Stimulated activated CD4-positive, alpha-beta T cell treated with anti-CD3 and anti-CD28 coated beads, TNF-alpha, amount 100 ng/mL, for 1 hour (primary cell): ENCODE measurements around the gene GRM8.

ENCODE experiments used
- DNase-seq, 3 donors: peaks; one replicate each; pipeline ENCODE4 v3.0.0-alpha.2; 2020; ENCODE audit warnings: low read depth in 3 of 3, low spot score in 1 of 3

GRM8 gene

DNA sequence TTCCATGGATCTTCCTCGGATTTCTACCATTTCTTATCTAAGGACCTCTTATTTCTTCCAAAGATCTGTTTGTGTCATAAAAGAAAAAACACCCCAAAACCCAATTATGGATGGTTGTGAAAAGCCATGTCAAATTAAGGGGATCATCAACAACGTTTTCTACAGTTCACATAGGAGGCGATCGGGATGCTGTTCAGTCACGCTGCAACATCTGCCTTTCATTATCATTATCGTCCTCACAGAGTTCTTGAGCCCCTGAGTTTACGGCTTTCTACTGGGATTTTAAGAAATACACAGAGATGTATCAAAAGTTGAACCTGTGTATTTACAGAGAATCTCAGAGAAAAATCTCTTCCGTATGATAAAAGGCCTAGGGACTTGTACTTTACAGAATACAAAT is 101.4 kb downstream of the GRM8 start:
- DNase-seq, result no peak

DNA sequence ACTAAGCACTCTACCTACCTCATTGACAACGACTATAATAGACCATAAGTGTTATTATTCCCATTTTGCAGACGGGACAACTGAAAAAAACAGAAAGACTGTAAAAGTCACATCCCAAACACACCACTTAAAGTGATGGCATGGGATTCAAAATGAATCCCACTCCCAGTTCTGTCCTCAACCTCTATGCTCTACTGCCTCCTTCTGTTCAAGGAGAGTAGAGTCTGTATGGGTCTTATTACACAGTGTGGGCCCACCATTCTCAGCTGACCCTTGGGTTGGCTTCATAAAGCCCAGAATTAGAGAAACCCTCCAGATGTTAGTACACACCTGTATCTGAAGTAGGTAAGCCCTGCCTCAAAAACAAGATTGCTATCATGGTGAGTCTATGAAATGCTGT is 102.2 kb downstream of the GRM8 start:
- DNase-seq, result no peak

DNA sequence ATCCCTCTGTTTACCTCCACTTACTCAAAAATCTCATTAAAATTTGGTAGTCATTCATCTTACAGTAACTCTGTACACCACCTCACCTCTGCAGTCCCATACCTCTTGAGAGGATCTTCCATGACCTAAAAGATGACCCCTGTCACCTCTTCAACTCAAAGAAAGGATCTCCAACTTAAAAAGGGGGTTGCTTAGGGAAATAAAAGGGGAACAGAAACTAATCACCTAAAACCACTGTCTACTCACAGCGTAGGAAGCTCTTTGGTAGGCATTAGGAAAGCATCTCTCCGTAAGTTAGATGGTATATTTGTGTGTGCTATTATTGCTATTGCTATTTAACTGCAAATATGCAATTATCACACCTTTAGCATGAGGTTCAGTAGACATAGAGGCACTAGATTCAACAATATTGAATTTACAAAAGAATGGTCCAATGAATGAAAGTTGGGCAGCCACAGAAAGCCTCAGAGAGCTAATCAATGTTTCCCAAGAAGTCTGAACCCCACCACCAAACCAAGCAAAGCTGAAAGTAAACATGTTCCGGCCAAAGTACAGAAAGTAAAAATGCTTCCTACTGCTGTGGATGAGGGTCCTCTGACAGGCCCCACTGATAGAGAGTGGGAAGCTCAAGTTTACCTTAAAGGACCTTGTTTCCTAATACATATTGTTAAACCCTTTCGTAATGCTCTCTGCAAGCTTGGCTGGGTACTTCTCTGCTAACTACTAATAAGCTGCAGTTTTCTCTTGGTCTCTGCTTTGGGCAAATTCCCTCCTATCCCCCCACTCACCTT is 105.8 kb downstream of the GRM8 start:
- no peak for DNase-seq

DNA sequence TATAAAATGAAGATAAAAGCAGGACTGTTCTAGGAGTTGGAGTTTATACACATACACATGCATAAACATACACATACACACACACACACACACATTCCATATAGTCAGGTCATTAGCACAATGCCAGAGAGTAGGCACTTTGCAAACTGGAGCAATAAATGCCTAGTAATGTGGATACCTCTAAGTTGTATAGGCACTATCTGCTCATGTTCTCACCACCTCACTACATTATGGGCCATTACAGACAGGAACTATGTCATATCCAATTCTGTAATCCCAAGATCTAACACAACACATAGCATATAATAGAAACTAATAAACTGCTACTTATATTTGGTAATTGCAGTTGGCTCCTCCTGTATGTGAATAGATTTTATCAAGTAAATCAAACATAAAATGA is 115.6 kb downstream of the GRM8 start:
- DNase-seq, result no peak

DNA sequence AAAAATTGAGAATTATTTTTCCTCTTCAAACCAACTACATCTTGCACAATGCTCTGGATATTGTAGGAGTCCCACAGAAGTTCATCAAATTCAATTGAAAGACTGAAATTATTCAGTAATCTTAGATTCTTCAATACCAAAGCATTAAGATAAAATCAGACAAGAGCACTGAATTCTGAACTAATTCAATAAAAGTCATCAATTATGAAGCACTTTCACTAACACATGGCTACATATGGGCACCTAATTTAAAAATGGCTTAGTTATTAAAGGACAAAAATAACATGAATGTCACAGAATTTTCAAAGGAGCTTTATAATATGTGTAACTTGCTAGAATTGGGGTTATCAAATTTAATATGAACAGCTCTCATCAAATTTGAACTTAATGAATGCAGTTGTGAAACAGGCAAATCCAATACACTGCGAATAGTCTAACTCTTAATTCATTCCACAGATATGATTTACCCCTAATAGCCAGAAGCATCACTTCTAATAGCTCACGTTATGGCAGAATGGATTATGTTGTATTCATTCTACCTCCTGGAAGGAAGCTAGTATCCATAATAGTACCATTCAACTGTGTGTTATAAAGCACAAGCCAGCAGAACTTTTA is 116.8 kb downstream of the GRM8 start:
- no peak for DNase-seq

DNA sequence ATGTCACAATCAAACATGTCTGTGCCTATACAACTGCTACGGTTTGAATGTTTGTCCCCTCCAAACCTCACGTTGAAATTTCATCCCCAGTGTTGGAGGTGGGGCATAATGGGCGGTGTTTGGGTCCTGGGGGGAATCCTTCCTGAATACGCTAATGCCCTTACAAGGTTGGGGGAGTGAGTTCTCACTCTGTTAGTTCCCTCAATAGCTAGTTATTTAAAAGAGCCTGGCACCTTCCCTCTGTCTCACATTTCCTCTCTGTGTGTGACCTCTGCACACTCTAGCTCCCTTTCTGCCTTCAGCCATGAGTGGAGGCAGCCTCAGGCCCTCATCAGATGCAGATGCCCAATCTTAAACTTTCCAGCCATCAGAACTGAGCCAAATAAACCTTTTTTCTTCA is 129.5 kb downstream of the GRM8 start:
- DNase-seq, result no peak

DNA sequence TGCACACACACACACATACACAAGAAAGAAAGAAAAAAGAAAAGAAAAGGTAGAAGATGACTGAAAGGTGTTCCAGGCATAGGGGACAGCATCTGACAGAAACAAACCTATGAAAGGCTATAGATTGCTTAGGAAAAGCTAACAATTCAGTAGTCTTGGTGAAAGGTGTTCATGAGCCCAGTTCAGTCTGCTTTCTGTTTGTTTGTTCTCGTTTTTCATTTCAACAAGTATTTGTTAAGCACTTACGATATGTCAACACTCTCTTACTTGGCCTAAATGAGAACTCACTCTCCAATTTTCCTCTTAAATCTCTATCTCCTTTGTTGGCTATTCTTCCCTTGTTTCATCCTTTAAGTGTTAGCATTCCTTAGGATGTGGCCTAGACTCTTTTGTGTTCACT is 133.2 kb downstream of the GRM8 start:
- DNase-seq, result no peak

DNA sequence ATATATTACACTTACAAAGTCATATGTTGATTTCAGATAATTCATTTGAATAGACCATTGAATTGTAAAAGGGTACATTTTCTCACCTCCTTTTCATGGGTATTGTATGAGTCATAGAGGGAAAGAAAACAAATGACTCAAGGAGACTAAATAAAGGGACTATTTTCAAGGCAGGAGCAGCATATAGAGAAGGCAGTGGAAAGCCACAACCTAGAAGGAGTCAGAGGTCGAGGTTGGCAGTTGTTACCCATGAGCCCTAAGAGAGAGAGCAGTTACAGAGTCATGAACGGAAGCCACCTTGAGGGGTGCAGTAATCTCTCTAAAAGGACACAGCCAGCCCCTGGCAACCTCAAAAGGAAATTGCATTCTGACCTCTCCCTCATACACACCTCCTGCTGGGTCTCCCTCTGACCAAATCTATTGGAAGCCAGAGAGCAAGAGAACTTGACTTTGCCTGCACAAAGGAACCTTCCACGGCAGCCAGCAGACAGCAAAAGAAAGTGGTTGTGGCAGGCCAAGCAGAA is 137.9 kb downstream of the GRM8 start:
- DNase-seq, result no peak

DNA sequence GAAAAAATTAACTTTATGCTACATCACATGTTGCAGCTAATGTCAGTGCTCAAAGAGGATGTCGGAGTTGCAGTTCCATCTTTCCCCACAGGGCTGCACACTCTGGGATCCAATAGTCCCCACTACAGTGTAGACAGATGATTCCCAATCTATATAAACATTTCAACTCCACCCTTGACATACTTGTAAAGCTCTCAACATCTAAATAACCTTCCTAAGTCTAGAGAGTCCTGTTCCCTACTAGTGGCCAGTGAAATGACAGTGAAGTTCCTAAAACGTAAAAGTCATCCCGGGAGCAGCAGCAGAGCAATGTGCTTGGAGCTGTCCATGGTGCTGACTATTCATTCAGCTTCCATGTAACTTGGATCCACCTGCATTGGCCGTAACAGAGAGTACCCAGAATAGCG is 145.1 kb downstream of the GRM8 start:
- DNase-seq, result no peak

DNA sequence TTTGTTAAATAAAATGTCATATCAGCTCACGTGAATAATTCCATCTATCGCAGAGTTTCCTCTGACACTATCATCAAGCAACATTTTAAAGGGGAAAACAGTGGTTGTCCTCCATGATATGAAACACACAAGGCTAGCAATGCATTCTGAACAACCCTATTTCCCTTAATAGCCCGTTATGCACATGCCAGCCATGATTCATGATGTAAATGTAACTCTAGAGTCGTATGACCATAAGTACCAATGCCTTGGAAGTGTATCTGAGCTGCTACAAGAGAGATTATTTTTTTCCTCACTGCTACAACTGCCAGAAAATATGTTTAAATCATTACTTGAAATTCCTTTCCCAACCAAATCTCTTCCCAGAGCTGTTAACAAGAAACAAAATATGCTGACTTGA is 159.4 kb downstream of the GRM8 start:
- DNase-seq, result no peak

DNA sequence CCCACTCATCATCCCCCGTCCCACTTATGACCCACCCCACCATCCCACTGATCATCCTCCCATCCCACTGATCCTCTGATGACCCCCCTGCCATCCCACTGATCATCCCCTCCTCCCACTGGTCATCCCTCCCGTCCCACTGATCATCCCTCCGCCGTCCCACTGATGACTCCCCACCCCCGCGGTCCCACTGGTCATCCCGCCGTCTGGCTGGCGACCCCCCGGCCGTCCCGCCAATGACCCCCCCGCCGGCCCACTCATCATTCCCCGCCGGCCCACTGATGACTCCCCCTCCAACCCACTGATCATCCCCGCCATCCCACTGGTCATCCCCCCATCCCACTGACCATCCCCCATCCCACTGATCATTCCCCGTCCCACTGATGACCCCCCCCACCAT is 161.1 kb downstream of the GRM8 start:
- DNase-seq, result no peak

DNA sequence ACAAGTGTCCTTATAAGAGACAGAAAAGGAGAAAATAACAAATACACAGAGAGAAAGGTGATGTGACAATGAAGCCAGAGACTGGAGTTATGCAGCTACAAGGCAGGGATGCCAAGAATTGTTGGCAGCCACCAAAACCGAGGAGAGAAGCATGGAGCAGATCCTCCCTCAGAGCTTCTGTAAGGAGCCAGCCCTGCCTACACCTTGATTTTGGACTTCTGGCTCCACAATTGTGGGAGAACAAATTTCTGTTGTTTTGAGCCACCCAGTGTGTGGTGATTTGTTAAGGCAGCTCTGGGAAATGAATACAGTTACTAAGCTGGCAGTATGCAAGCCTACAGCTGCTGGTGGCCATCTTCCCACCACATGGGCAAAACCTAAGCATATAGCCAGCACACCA is 163.6 kb downstream of the GRM8 start:
- DNase-seq, result no peak

DNA sequence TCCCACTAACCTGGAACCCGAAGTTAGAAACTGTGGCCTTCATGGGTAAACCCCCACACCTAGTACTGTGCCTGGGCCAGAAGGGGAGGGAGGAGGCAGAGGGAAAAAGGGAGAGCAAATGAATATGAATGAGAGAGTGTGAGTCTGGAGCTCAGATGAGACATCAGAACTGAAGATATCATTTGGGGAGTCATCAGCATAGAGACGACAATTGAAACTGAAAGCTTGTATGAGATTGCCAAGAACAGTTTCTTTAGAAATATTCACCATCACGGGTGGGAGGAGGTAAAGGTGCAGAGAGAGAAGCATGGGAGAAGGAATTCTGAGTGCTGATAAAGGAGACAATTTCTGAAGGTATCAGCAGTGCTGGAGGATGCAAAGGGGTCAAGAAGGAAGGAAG is 171.2 kb downstream of the GRM8 start:
- DNase-seq, result no peak

DNA sequence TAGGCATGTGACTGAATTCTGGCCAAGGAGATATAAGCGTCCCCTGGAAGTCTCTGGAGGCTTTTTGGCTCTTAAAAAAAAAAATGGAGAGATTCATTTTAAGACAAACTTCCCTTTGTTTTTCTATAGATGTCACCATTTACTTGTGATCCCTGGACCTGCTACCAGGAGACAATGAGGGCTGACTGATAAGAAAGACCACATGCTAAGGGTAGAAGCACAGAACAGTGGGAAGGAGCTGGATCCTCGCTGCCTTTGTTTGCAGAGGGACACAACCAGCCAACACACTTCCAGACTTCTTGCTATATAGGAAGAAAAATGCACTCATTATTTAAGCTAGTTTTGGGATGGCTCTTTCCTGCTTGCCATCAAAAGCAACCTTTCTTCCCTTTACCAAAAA is 172.2 kb downstream of the GRM8 start:
- no peak for DNase-seq

DNA sequence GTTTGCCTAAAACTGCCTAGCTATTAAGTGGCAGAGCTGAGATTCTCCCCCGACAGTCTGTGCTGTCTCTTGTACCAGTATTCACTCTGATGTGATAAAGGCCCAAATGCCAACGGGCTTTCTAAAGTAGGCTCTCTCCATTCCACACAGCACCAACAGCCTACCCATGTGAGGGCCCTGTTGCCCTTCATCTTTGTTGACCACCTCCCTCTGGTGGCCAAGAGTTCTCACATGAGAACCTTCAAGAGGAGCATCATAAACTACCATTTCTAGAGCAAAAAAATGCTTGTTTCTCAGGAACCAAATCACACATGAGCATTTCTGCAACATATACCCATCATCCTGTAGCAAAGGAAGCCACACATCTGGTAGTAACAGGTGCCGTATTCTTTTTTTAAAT is 185.8 kb downstream of the GRM8 start:
- no peak for DNase-seq

DNA sequence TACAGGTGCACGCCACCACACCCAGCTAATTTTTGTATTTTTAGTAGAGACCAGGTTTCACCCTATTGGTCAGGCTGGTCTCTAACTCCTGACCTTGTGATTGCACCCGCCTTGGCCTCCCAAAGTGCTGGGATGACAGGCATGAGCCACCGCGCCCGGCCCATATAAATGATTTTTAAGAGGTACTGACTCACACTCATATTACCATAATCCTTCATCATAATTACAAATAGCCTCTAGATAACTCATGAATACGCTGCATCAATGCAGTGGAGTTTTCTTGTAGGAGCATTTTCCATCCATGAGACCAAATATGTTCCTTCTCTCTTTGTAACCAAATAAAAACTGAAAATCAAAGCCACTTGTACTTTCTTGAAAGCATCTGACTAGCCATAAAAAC is 193.3 kb downstream of the GRM8 start:
- DNase-seq, result no peak

DNA sequence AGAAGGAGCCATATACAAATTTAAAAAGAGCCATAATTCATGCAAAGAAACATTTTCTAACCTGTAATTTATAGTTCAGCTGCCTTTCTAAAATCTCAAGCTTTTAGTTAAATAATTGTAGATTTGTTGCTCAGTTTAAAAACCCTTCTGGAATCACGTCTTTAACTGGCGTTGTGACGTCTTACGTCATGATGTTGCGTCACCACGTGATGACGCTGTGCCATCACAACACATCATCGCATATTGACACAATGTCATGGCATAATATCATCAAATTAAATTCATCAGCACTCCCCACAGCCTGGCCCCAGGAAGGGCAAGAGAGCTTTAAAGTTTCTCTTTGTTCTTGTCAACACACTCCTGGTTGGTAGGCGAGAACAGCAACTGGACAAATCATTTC is 194.8 kb downstream of the GRM8 start:
- no peak for DNase-seq

DNA sequence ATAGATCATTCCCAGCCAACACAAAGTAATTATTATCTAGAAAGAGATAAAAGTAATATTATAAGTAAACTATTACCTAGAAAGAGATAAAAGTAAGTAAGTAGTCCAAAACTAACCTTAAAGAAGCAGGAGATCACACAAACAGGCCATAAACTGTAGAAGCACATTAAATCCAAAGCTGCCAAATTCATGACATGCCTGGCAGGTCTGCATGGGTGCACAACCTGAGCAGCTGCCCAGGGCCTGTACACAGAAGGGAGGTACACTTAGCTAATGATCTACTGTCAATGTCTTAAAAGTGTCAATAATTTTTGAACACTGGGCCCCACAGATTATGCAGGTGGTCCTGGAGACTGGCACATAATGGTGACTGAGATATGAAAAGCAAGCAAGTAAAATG is 196.5 kb downstream of the GRM8 start:
- DNase-seq, result no peak

DNA sequence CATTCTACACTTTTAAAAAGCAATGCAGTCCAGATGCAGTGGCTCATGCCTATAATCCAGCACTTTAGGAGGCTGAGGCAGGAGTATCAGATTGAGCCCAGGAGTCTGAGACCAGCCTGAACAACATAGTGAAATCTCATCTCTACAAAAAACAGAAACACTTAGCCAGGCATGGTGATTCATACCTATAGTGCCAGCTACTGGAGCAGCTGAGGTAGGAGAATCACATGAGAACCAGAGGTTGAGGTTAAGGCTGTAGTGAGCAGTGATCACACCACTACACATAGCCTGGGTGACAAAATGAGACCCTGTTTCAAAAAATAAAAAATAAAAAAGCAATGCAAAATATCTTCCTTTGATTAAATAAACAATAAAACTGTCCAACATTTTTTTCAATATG is 205.2 kb downstream of the GRM8 start:
- no peak for DNase-seq

DNA sequence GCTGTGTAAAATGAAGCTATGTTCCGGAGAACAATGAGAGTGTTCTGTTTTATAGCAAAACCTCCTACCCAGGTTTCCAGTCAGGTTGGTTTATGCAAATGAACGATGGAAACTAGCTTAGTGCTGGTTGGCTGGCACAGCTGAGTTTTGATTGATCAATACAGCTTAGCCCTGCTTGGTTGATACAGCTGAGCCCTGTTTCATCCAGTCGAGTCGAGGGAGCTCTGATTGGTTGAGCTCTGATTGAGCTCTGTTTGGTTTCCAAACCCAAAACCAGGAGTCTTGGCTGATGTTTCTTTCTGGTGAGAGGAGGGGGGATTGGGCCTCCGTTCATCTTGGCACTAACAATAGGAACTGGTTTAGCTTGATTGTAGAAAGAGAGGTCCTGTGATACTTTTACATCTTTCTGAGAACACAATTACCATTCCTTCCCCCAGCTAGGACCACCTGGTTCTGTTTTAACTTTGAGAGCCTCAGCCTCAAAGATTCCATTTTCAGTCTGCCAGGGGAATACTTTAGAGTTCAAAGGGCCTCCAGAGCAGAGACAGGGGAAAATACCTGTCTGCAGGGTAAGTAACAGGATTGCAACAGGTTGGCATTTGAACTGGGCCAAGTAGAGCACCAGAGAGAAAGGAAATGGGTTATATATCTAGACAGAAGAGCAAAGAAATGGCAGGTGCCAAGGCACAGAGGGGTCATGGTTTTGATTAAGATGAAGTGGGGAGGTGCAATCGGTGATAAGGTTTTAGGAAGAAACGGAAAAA is 210.9 kb downstream of the GRM8 start:
- DNase-seq, result no peak

DNA sequence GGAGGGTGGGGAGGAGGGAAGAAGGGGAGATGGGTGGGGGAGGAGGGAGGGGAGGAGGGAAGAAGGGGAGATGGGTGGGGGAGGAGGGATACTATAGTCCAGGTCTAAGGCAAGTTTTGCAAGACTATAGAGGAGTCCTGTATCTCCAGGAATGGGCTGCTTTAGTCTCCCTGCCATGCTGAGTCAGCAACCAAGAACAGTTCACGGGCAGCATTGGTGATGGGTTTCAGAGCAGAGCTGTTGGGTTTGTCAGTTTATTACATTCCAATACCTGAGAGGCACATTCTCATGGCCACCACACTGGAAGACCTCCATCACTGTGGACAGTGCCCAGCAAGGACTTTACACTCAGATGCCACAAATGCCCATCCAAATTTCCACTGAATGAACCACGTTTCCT is 212.7 kb downstream of the GRM8 start:
- DNase-seq, result no peak

DNA sequence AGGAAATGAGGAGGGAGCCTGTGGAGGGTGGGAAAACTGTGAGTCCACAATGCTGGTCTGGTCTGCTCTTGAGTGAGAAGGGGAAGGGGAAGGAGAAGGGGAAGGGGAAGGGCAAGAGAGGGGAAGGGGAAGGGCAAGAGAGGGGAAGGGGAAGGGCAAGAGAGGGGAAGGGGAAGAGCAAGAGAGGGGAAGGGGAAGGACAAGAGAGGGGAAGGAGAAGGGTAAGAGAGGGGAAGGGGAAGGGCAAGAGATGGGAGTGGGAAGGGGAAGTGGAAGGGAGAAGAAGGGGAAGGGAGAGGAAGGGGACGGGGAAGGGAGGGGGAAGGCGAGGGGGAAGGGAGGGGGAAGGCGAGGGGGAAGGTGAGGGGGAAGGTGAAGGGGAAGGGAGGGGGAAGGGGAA is 213.2 kb downstream of the GRM8 start:
- no peak for DNase-seq
